Gastrocnemius medialis (tissue), 4 donors: ENCODE data around the gene KRTAP9-3.

Experiments used
- CTCF ChIP-seq, 5 experiments: fragments of 450-650 bp in 3 of 5; fragments of 200-600 bp in 2 of 5; sonication (generic) in 2 of 5; IDR thresholded peaks in 4 of 5; conservative IDR thresholded peaks in 1 of 5; 1 replicate in 4 of 5; 2 replicates in 1 of 5; pipeline ENCODE4 v1.5.1; 2016 to 2019; ENCODE audit warnings: antibody characterized with exemption in 5 of 5, mild to moderate bottlenecking in 3 of 5, moderate library complexity in 3 of 5
- POLR2A ChIP-seq, 2 donors: fragments of 450-650 bp; IDR thresholded peaks; one replicate each; pipeline ENCODE4 v1.6.1; 2017; ENCODE audit warnings: antibody characterized with exemption in 2 of 2, mild to moderate bottlenecking in 2 of 2, moderate library complexity in 2 of 2

GRCh38 chr17:41265078-41265477, 32.8 kb downstream of the KRTAP9-3 start, which contains the start of gene KRTAP9-6:
- TF ChIP-seq POLR2A (IDR thresholded peaks at IDR 0.05) (no peak), CTCF (IDR thresholded peaks at IDR 0.05 in 4 of 5, conservative IDR thresholded peaks at IDR 0.05 in 1 of 5) (no peak)
